ENCODE results near the gene PLXNC1.

Gene PLXNC1

DNA sequence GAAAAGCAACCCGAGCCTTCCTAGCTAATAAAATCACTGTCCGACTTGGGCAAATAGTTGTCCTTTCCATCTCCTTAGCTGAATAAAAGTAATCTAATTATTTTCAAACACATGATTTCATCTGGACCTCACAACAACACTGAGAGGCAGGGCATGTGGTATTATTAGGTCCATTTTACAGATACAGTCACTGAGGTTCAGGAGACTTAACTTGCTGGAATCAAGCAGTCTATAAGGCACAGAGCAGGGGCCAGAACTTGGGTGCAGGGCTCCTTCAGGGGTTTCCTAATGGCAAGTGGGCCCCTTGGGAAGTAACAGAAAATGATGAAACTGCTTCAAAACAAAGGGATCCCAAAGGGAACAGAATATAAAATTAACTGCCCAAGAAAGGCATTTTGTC lies 15.5 kb downstream of the PLXNC1 start:
- DNase-seq = no peak

DNA sequence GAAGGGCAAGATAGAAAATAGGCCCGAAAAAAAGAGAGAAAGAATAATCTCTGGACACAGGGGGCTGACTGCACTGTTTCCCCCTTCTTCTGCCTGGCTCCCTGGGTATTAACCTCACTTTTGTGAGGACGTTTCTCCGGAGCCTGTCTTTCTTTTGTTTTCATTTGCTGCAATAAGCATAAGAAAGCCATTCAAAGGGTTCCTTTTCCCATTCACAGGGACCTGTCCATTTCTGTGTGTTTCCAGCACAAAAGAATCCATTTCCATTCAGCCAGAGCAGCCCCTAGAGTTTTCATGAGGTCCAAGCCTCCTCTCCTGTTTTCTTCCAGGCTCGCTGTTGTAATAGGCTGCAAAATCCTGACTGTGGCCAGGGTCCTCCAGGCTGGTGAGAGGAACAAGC lies 16.8 kb downstream of the PLXNC1 start:
- DNase-seq = no peak

GRCh38 chr12:94165670-94166364 lies 17.4 kb downstream of the PLXNC1 start:
- no peak for DNase-seq

- no peak for DNase-seq
These were observed 18.8 kb downstream of the PLXNC1 start for GRCh38 chr12:94167071-94167755.

DNA sequence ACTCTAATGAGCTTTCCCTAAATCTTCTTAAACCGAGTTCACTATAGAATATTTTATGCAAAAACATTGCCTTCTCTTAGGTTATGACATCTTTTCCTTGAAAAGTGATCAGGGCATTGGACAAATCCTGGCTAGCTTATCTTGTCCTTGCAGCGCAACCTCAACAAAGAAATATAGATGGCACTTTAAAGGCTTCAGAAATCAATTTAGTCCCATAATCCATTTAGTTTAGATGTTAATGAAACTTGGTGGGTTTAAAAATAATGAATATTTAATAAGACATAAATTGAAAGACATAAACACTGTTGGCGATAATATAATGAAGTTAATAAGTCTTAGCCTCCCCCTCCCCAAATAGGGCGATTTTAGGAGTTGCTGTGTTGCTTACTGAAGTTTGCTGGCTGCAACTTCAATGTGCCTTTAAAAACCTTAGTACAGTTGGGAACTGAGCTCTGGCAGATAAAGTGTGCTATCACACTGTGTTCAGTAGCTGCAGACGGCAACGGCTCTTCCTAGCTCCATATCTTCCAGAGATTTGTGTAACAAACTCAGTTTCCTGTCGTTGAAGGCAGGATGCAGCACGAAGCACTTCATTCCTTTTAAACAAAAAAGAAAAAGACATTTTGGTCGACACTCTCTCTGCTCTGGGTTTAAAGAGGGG lies 19.5 kb downstream of the PLXNC1 start:
- DNase-seq = no peak

GRCh38 chr12:94169495-94169894 lies 21.1 kb downstream of the PLXNC1 start:
- no peak for DNase-seq

DNA sequence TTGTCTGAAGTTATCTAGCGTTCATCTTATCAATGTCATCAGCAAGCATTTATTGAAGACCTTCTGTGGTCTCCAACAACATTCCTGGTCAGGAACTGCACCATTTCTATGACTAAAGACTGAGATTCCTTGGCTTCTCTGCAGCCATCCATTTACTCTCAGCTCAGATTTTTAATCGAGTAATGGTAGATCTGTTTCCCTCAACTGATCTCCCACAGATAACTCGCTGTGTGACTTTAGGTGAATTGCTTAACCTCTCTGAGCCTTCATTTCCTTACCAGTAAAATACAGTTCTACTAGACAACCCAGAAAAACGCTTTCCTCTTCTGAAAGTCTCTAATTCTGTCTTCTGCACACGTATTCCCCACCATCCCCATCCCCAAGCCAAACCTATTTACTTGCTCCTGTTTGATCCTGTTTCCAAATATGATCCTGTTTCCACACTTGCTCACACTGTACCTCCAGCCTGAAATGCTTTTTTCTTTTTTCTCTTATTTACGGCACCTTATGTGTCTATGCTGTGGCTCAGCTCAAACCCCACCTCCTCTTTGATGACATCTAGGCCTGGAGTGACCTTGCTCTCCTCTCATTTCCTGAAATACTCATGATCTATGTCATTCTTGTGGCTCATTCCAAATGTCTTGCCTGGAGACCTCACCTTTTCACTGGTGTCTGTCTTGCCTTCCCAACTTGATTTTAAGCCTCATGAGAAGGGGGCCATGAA lies 21.8 kb downstream of the PLXNC1 start:
- DNase-seq = no peak

GRCh38 chr12:94170690-94171594 lies 22.6 kb downstream of the PLXNC1 start:
- no peak for DNase-seq

- DNase-seq = no peak
These were observed 23.2 kb downstream of the PLXNC1 start for GRCh38 chr12:94171595-94171930.

- DNase-seq = peak; percentile 32
These were observed 23.7 kb downstream of the PLXNC1 start for GRCh38 chr12:94172031-94172430.

DNA sequence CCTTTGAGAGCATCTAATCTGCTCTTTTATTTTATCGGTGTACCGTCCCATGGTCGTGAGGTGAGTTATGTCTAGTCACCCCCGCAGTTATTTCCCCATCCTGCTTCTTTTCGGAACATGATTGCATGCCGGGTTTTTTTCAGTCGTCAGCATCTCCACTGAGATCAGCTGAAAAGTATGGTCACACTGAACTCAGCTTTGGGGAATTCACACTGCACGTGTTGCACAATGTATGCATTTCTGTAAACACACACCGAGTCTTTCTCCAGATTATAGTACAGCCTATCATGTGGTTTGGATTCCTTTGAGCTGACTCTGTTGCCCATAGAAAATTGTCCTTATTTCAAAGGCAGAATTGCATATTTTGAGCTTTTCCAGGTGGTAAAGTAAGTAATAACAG lies 24.6 kb downstream of the PLXNC1 start:
- no peak for DNase-seq

GRCh38 chr12:94173660-94174265 lies 25.4 kb downstream of the PLXNC1 start:
- no peak for DNase-seq

DNA sequence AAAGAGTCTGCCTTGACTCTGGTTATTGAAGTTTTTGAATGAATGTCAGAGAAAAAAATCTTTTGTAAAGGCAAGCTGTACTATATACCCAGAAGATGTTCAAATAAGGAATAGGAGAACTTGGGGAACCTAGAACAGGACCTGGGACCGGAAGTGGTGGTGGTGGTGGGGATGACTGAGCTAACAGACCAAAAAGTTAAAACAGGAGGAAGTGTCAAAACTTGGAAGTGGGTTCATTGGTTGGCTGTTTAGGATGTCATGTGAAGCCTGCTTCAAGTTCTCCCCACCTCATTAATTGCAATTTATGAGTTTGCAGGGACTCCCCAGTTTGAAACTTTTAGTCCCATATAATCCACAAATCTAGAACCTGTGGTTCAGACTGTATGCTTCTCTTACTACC lies 26.2 kb downstream of the PLXNC1 start:
- peak; percentile 30 for DNase-seq

GRCh38 chr12:94175763-94176668 lies 27.6 kb downstream of the PLXNC1 start:
- DNase-seq = no peak

DNA sequence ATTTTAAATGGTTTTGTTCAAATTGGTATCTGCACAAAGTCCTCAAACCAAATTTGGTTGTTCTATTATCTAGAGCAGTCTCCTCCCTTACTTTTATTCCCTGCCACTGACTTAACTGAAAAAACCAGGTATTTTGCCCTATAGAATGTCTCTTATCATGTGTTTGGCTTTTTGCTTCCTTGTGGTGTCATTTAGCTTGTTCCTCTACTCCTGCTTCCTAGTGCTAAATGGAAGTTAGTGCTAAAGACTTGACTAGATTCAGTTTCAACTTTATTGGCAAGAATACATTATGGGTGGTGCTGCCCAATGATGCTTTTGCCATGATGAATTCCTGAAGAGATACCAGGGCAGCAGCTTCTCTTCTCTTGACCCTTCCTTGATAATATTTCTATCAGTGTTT lies 29.7 kb downstream of the PLXNC1 start:
- no peak for DNase-seq

DNA sequence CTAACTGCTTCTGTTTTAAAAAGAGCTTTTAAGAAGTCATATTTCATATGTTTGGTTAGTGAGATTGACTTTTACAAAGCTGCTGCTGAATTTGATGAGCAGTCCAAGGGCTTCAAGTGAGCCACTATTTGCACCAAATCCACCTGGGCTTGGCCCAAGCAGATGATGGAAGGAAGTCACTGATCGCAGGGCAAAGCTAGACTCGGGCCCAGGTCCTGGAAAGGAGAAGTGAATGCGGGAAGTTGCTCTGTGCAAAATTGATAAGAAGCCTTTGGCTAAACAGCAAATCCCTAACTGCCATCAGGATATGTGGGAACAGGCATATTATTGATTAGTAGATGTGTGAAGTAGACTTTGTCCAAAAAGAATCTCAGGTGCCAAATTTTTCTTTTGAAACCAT lies 30.5 kb downstream of the PLXNC1 start:
- no peak for DNase-seq

DNA sequence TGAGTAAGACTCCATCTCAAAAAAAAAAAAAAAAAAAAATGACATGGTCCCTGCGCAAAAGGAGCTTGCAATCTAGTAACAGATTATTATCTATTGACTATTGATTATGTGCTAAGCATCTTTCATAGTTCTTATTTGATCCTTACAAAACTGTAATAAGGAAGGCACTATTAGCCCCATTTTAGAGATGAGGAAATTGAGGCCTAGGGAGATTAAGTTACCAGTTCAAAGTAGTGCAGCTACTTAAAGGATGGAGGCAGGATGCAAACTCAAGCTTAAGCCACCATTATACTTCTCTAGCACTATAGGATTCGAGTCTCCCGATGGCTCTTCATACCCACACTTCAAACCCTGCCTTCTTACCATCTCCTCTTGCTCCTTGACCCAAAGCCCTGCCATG lies 31.3 kb downstream of the PLXNC1 start:
- no peak for DNase-seq

GRCh38 chr12:94180558-94181296 lies 32.4 kb downstream of the PLXNC1 start:
- DNase-seq = peak; percentile 35

DNA sequence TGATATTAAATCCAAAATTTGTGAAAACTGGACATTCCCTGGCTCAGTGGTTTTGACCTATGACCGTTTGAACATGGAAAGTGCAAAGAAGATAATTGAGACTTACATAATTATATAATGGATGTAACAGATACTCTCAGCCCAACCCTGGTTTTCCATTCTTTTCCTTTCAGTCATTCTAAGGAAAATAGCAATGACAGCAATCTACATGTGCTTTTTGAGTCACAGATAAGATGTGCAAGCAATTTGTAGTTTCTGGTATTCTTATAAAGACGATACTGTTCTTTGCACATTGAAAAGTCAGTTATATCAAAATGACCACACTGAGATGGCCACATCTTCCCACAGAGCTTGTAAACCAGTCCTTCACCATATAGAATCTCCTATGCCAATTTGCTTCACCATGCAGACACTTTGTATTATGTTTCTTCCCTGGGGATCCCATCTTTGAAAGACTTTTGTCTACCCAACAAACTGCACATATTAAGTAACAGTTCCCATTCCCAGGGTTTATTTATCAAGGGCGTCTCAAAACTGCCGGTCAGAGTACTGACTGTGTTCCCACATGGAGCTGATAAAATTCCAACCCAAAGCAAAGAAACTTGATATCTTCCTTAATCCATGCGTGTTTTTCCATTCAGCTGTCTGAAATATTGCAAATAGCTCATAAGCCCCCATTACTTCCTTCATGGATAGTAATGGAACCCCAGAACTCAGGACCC lies 34.8 kb downstream of the PLXNC1 start:
- no peak for DNase-seq
